ENCODE measurements around the gene UGT1A8. TPM values are rescaled to one million over a fixed set of nuclear protein-coding genes. Genes with fewer than 3 reads are reported as not detected.
"Not testable (repeated sequence)": the region's sequence is repeated elsewhere in the genome, so short reads cannot be mapped to it uniquely, and the experiment has no call there.

Gene UGT1A8
- total and polyA plus RNA-seq, 3 experiments from 2014 or later = not detected

DNA sequence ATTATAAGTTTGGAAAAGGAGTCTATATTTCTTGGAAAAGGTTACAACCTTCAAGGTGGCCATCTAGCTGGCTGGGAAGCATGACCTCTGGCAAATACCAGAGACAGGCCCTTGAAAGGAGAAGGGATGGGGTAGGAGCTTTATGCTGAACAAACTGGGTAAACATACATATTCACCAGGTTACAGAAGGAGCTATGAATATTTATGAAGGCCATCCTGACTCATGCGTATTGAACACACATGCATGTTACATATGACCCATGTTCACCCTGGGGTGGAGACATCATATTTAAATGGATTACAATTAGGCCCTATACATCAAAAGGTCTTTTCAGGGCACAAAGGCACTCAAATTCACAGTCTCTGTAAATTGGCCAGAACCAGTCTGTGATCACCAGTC lies 24.7 kb upstream of the UGT1A8 start:
- H3K4me1 ChIP-seq (ENCODE audit: insufficient read depth, low read length); DNase-seq; POLR2A ChIA-PET; H3K27ac Mint-ChIP-seq; CTCF ChIA-PET; H3K27ac ChIP-seq (ENCODE audit: low read depth, low read length); H3K36me3 ChIP-seq (ENCODE audit: insufficient read depth, low read length); H3K27me3 ChIP-seq (ENCODE audit: insufficient read depth, low read length, poor library complexity, severe bottlenecking); H3K9me3 ChIP-seq (ENCODE audit: low read length); H3K4me3 ChIP-seq (ENCODE audit: low read length); H3K4me1 Mint-ChIP-seq; H3K36me3 Mint-ChIP-seq; H3K9me3 Mint-ChIP-seq; H3K4me3 Mint-ChIP-seq: not testable (repeated sequence)
- peaks cover 6 to 34% of the 10 kb centered on the region in 2 donors for H3K27me3 Mint-ChIP-seq

DNA sequence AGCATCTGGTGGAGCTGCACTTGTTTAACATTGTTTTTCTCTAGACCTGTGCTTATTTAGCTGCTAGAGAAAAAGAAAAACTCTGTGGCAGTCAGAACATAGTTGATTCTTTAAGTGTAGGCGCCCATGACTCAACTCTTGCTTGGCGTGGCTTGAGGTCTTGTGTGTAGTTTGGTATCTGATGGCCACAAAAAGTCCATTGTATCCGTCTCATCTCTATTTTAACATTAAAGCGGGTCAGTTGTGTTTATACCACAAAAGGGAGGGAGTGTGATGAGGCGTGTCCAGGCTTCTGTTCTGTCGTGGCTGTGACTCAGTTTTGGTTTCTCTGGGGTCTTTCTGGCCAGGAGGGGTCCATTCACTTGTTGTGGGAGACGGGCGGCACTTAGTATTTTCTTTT lies 24.2 kb upstream of the UGT1A8 start:
- no peaks in the 10 kb centered on the region for H3K4me1 ChIP-seq (ENCODE audit: insufficient read depth, low read length)
- H3K36me3 Mint-ChIP-seq = no peaks in the 10 kb centered on the region
- H3K27me3 Mint-ChIP-seq = peaks cover 4 to 31% of the 10 kb centered on the region in 2 donors
- ChIA-PET POLR2A (no interaction called here), CTCF (no interaction called here)
- H3K27ac ChIP-seq (ENCODE audit: low read depth, low read length) = no peak overlapping the region
- no peaks in the 10 kb centered on the region for H3K36me3 ChIP-seq (ENCODE audit: insufficient read depth, low read length)
- no peak for DNase-seq
- no peak overlapping the region for H3K4me3 ChIP-seq (ENCODE audit: low read length)
- H3K4me1 Mint-ChIP-seq = no peaks in the 10 kb centered on the region
- no peaks in the 10 kb centered on the region for H3K27me3 ChIP-seq (ENCODE audit: insufficient read depth, low read length, poor library complexity, severe bottlenecking)
- H3K9me3 Mint-ChIP-seq = no peaks in the 10 kb centered on the region
- H3K4me3 Mint-ChIP-seq = no peak overlapping the region
- no peaks in the 10 kb centered on the region for H3K9me3 ChIP-seq (ENCODE audit: low read length)
- H3K27ac Mint-ChIP-seq = no peak overlapping the region

DNA sequence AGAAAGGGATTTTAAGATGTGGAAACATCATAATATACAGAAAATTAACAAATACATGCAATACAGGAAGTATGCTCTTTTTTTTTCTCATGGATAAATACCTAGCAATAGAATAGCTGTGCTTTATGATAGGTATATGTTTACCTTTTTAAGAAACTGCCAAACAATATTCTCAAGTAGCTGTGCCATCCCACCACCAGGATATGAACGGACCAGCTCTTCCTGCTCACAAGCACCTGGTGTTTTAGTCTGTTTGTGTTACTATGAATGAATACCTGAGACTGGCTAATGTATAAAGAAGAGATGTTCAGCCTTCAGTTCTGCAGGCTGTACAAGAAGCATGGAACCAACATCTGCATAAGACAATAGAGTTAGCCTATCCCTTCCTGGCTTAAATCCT lies 19.9 kb upstream of the UGT1A8 start:
- DNase-seq = no peak
- peak overlapping the region in 1 of 8 donors; percentile 43 for H3K27ac Mint-ChIP-seq
- Histone ChIP-seq H3K27me3 (ENCODE audit: insufficient read depth, low read length, poor library complexity, severe bottlenecking) (no peaks in the 10 kb centered on the region), H3K36me3 (ENCODE audit: insufficient read depth, low read length) (no peaks in the 10 kb centered on the region), H3K4me1 (ENCODE audit: insufficient read depth, low read length) (no peaks in the 10 kb centered on the region), H3K27ac (ENCODE audit: low read depth, low read length) (no peak overlapping the region), H3K4me3 (ENCODE audit: low read length) (no peak overlapping the region), H3K9me3 (ENCODE audit: low read length) (no peaks in the 10 kb centered on the region)
- no peaks in the 10 kb centered on the region for H3K4me1 Mint-ChIP-seq
- peaks cover 0 to 4% (median 0%) of the 10 kb centered on the region in 3 donors for H3K36me3 Mint-ChIP-seq
- ChIA-PET CTCF (no interaction called here), POLR2A (no interaction called here)
- H3K4me3 Mint-ChIP-seq = no peak overlapping the region
- H3K9me3 Mint-ChIP-seq = no peaks in the 10 kb centered on the region
- H3K27me3 Mint-ChIP-seq = peaks cover 17 to 34% of the 10 kb centered on the region in 2 donors

DNA sequence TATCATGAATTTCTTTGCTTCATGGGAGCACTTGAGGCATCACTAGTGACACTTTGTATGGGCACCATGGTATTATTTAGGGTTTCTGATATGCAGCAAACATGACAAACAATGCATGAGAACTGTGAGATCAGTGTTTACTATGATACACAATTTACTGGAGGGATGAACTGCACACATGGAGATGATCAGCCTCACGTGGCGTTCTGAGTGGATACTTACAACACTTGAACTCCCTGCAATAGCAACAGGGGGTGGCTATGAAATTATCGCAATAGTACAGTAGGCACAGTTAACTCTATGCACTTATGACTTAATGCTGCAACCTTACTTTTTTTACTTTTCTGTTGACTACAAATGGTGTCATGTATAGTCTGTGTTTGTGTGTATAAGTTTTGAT lies 18.5 kb upstream of the UGT1A8 start:
- no peak overlapping the region for H3K27ac ChIP-seq (ENCODE audit: low read depth, low read length)
- H3K4me3 ChIP-seq (ENCODE audit: low read length) = no peak overlapping the region
- peaks cover 0 to 7% (median 2%) of the 10 kb centered on the region in 3 donors for H3K36me3 Mint-ChIP-seq
- no peaks in the 10 kb centered on the region for H3K4me1 ChIP-seq (ENCODE audit: insufficient read depth, low read length)
- H3K4me3 Mint-ChIP-seq = no peak overlapping the region
- H3K27me3 Mint-ChIP-seq = peaks cover 20 to 48% of the 10 kb centered on the region in 2 donors
- H3K27ac Mint-ChIP-seq = no peak overlapping the region
- no peak for DNase-seq
- no peaks in the 10 kb centered on the region for H3K27me3 ChIP-seq (ENCODE audit: insufficient read depth, low read length, poor library complexity, severe bottlenecking)
- ChIA-PET POLR2A (no interaction called here), CTCF (no interaction called here)
- no peaks in the 10 kb centered on the region for H3K9me3 Mint-ChIP-seq
- H3K36me3 ChIP-seq (ENCODE audit: insufficient read depth, low read length) = no peaks in the 10 kb centered on the region
- H3K4me1 Mint-ChIP-seq = no peaks in the 10 kb centered on the region
- no peaks in the 10 kb centered on the region for H3K9me3 ChIP-seq (ENCODE audit: low read length)

DNA sequence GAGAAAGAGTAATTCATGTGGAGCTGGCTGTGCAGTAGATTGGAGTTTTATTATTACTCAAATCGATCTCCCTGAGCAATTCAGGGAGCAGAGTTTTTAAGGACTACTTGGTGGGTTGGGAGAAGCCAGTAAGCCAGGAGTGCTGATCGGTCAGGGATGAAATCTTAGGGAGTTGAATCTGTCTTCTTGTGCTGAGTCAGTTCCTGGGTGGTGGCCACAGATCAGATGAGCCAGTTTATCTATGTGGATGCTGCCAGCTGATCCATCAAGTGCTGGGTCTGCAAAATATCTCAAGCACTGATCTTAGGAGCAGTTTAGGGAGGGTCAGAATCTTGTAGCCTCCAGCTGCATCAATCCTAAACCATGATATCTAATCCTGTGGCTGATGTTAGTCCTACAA lies 17.0 kb upstream of the UGT1A8 start:
- Mint-ChIP-seq H3K4me3 (no peak overlapping the region), H3K9me3 (no peaks in the 10 kb centered on the region), H3K27ac (peak overlapping the region in 1 of 8 donors; percentile 47), H3K36me3 (peaks cover 0 to 7% (median 2%) of the 10 kb centered on the region in 3 donors), H3K4me1 (no peaks in the 10 kb centered on the region), H3K27me3 (peaks cover 20 to 52% of the 10 kb centered on the region in 2 donors)
- no peak overlapping the region for H3K27ac ChIP-seq (ENCODE audit: low read depth, low read length)
- no peaks in the 10 kb centered on the region for H3K36me3 ChIP-seq (ENCODE audit: insufficient read depth, low read length)
- ChIA-PET POLR2A (no interaction called here), CTCF (no interaction called here)
- no peaks in the 10 kb centered on the region for H3K4me1 ChIP-seq (ENCODE audit: insufficient read depth, low read length)
- no peaks in the 10 kb centered on the region for H3K27me3 ChIP-seq (ENCODE audit: insufficient read depth, low read length, poor library complexity, severe bottlenecking)
- no peak for DNase-seq
- no peak overlapping the region for H3K4me3 ChIP-seq (ENCODE audit: low read length)
- H3K9me3 ChIP-seq (ENCODE audit: low read length) = no peaks in the 10 kb centered on the region

DNA sequence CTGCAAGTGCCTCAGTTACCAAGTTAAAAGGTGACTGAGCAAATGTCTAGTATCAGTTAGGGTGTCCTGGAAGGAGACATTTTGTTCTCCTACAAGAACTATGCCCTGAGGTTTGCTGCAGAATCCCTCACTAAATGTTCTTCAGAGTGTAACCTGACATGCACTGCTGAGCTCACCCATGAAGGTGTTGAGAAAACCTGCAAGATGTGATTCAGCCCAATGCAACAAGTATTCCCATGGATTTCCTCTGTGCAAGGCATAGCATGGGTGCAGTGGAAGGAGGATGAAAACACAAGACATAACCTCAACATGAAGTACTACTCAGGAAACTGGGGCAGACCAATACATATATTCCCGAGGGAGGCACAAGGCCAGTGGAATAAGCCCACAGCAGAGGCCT lies 15.4 kb upstream of the UGT1A8 start:
- Mint-ChIP-seq H3K27ac (no peak overlapping the region), H3K36me3 (peaks cover 0 to 7% (median 2%) of the 10 kb centered on the region in 3 donors), H3K4me1 (no peaks in the 10 kb centered on the region), H3K27me3 (peaks cover 17 to 48% of the 10 kb centered on the region in 2 donors), H3K4me3 (peak overlapping the region in 1 of 7 donors; percentile 18), H3K9me3 (no peaks in the 10 kb centered on the region)
- no peak for DNase-seq
- H3K36me3 ChIP-seq (ENCODE audit: insufficient read depth, low read length) = no peaks in the 10 kb centered on the region
- no peak overlapping the region for H3K27ac ChIP-seq (ENCODE audit: low read depth, low read length)
- no peak overlapping the region for H3K4me3 ChIP-seq (ENCODE audit: low read length)
- ChIA-PET CTCF (no interaction called here), POLR2A (no interaction called here)
- H3K27me3 ChIP-seq (ENCODE audit: insufficient read depth, low read length, poor library complexity, severe bottlenecking) = no peaks in the 10 kb centered on the region
- H3K4me1 ChIP-seq (ENCODE audit: insufficient read depth, low read length) = no peaks in the 10 kb centered on the region
- H3K9me3 ChIP-seq (ENCODE audit: low read length) = no peaks in the 10 kb centered on the region

DNA sequence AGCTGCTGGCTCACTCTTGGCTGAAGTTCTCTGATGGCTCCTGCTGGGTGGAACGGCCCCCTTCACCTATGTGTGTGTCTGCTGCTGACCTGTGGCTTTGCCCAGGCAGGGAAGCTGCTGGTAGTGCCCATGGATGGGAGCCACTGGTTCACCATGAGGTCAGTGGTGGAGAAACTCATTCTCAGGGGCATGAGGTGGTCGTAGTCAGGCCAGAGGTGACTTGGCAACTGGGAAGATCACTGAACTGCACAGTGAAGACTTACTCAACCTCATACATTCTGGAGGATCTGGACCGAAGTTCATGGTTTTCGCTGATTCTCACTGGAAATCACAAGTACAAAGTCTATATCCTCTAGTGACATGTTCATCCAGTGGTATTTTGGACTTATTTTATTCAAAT lies 13.9 kb upstream of the UGT1A8 start:
- no peaks in the 10 kb centered on the region for H3K4me1 ChIP-seq (ENCODE audit: insufficient read depth, low read length)
- no peaks in the 10 kb centered on the region for H3K9me3 ChIP-seq (ENCODE audit: low read length)
- no peak overlapping the region for H3K4me3 Mint-ChIP-seq
- no peak overlapping the region for H3K4me3 ChIP-seq (ENCODE audit: low read length)
- DNase-seq = no peak
- no peak overlapping the region for H3K27ac ChIP-seq (ENCODE audit: low read depth, low read length)
- peaks cover 0 to 7% (median 2%) of the 10 kb centered on the region in 3 donors for H3K36me3 Mint-ChIP-seq
- H3K27me3 Mint-ChIP-seq = peaks cover 17 to 48% of the 10 kb centered on the region in 2 donors
- no peaks in the 10 kb centered on the region for H3K36me3 ChIP-seq (ENCODE audit: insufficient read depth, low read length)
- no peak overlapping the region for H3K27ac Mint-ChIP-seq
- CTCF ChIA-PET = no interaction called here
- H3K9me3 Mint-ChIP-seq = no peaks in the 10 kb centered on the region
- POLR2A ChIA-PET = no interaction called here
- H3K27me3 ChIP-seq (ENCODE audit: insufficient read depth, low read length, poor library complexity, severe bottlenecking) = no peaks in the 10 kb centered on the region
- no peaks in the 10 kb centered on the region for H3K4me1 Mint-ChIP-seq

DNA sequence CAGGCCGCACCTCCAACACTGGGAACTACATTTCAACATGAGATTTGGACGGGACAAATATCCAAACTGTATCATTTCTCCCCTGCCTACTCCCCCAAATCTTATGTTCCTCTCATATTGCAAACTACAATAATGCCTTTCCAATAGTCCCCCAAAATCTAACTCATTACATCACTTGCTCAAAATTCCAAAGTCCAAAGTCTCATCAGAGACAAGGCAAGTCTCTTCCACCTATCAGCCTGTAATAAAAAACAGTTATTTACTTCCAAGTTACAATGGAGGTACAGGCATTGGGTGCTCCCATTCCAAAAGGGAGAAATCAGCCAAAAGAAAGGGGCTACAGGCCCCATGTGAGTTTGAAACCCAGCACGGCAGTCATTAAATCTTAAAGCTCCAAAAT lies 12.6 kb upstream of the UGT1A8 start:
- Histone ChIP-seq H3K27ac (ENCODE audit: low read depth, low read length) (no peak overlapping the region), H3K4me1 (ENCODE audit: insufficient read depth, low read length) (no peaks in the 10 kb centered on the region), H3K4me3 (ENCODE audit: low read length) (no peak overlapping the region), H3K9me3 (ENCODE audit: low read length) (no peaks in the 10 kb centered on the region), H3K36me3 (ENCODE audit: insufficient read depth, low read length) (no peaks in the 10 kb centered on the region), H3K27me3 (ENCODE audit: insufficient read depth, low read length, poor library complexity, severe bottlenecking) (no peaks in the 10 kb centered on the region)
- CTCF ChIA-PET = no interaction called here
- Mint-ChIP-seq H3K36me3 (peaks cover 0 to 7% (median 2%) of the 10 kb centered on the region in 3 donors), H3K27me3 (peaks cover 15 to 44% of the 10 kb centered on the region in 2 donors), H3K27ac (no peak overlapping the region), H3K9me3 (peaks cover 0 to 2% (median 0%) of the 10 kb centered on the region in 5 donors), H3K4me1 (no peaks in the 10 kb centered on the region), H3K4me3 (no peak overlapping the region)
- no peak for DNase-seq
- POLR2A ChIA-PET = no interaction called here

DNA sequence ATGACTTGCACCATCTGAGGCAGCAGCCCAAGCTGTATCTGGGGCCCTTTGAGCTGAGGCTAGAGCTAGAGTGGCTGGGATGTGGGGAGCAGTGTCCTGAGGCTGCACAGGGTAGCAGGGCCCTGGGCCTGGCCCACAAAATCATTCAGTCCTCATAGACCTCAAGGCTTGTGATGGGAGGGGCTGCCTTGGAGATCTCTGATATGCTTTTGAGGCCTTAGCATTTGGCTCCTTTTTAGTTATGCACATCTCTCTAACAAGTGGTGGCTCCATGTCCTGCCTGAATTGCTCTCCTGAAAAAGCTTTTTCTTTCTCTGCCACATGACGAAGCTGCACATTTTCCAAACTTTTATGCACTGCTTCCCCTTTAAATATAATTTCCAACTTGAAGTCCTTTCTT lies 11.8 kb upstream of the UGT1A8 start:
- peaks cover 0 to 11% (median 2%) of the 10 kb centered on the region in 3 donors for H3K36me3 Mint-ChIP-seq
- POLR2A ChIA-PET = no interaction called here
- H3K27ac Mint-ChIP-seq = no peak overlapping the region
- Histone ChIP-seq H3K36me3 (ENCODE audit: insufficient read depth, low read length) (no peaks in the 10 kb centered on the region), H3K27me3 (ENCODE audit: insufficient read depth, low read length, poor library complexity, severe bottlenecking) (no peaks in the 10 kb centered on the region), H3K4me3 (ENCODE audit: low read length) (no peak overlapping the region), H3K9me3 (ENCODE audit: low read length) (no peaks in the 10 kb centered on the region), H3K27ac (ENCODE audit: low read depth, low read length) (no peak overlapping the region), H3K4me1 (ENCODE audit: insufficient read depth, low read length) (no peaks in the 10 kb centered on the region)
- CTCF ChIA-PET = no interaction called here
- H3K4me3 Mint-ChIP-seq = no peak overlapping the region
- peaks cover 0 to 6% (median 4%) of the 10 kb centered on the region in 5 donors for H3K9me3 Mint-ChIP-seq
- no peak for DNase-seq
- peaks cover 6 to 40% of the 10 kb centered on the region in 2 donors for H3K27me3 Mint-ChIP-seq
- no peaks in the 10 kb centered on the region for H3K4me1 Mint-ChIP-seq
